Stimulated activated CD8-positive, alpha-beta memory T cell treated with anti-CD3 and anti-CD28 coated beads, Interleukin-7, amount 100 ng/mL, for 1 hour (primary cell): Measurements from ENCODE around the gene PIR.

Experiments
- DNase-seq, 2 donors: peaks; one replicate each; pipeline ENCODE4 v3.0.0-alpha.2; 2020; ENCODE audit warnings: low read depth in 2 of 2

The PIR gene

GRCh38 chrX:15418041-15418706, 75.0 kb downstream of the PIR start:
- DNase-seq, result no peak

- no peak for DNase-seq
These were observed 76.8 kb downstream of the PIR start for GRCh38 chrX:15416133-15416993.

DNA sequence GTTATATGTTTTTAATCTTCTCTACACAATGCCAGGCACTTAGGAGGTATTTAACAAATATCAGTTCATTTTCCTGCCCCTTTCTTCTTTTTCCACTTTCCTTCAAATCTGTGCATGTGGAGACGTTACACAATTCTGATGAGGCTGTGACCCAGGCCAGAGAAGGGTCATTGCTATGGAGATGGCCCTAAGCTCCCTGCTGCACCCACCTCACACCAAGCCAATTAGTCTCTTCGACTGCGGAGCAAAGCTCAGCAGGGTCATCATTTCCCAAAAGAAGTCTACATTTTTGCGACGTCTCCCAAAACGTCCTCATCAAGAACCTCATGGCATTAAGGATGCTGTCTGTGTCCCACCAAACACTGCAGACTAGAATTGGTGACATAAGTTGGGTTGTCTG, 80.0 kb downstream of the PIR start:
- no peak for DNase-seq

GRCh38 chrX:15410947-15411346, 82.2 kb downstream of the PIR start:
- DNase-seq, result no peak

- no peak for DNase-seq
These were observed 82.7 kb downstream of the PIR start for GRCh38 chrX:15410430-15410829.

DNA sequence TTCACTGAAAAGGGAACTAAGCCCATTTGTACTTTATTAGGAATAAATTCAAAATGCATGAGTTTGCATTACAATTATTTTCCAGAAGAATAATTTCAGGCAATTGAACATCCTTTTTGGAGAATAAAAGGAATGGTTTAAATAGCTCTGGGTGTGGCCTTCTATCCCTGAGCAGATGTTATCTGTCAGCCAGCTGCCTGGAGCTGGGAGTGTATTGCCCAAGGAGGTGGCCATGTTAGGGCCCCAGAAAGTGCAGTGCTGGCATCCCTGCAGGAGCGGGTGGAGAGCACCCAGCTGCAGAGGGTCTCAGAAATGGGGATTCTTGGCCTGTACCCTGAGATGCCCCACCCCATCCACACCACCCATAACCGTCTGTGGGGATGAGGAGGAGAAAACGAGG, 87.3 kb downstream of the PIR start:
- no peak for DNase-seq

DNA sequence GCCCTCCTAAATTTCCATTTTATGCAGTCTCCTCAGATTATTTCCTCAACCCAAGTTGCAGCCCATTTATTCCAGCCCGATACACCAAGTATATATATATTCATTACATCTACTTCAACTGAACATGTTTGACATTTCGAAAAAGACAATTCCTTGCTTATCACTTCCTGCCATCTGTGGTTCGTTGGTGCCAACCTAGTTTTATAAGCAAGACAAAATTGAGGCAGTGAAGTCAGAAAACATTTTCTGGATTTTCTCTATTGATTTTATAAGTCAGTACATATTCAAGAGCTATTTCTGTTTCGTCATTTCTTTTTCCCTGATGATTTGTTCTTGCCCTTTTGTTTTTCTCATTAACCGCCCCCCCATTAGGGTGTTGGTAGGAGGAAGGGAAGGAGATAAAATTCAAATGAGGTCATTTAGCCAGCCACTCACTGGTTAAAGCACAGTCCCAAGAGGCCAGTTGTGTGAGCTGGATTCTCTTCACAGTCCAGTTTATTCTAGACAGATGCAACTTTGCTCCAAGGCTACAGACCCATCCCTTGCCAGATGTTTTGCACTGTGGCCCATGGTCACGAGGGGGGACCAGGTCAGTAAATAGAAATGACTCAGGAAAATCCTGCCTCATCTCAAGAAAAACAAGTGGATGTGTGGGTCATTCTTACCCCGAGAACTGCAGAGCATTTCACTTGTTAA, 88.6 kb downstream of the PIR start:
- DNase-seq, result no peak

DNA sequence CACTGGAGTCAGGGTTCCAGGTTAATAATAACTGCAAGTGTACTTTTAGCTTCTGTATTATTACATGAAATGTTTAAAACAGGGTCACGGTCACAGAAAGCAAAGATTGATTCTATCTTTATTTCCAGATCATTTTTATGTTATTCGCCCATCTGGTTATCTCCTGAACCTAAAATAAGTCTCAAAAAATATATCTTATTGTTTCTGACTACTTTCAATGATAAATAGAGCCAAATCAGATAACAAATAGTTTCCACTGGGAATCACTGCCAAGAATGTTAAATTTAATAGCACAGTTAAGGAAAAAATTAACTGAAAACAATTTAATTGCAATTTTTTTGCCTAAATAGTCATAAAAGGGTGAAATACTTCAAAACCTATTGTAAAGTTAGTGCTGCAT, 91.8 kb downstream of the PIR start:
- DNase-seq, result no peak

DNA sequence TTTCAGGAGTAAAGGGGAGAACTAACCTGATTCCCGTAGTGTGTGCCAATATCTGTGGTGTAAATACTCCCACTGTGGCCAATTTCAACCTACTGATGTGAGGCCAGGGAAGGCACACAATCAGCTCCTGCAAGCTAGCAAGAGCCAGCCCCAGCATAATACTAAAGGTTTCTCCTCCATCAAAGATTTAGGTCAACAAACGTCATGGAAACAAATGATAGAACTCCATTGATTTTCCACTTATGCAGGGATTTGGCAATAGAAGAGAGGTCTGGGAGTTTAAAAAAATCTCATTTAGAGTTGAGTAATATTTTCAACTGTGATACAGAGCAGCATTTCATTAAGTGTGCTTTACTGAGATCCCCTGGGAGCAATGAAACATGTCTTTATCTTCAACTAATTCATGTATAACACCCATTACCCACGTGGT, 93.2 kb downstream of the PIR start:
- no peak for DNase-seq

- DNase-seq, result no peak
These were observed 94.3 kb downstream of the PIR start for GRCh38 chrX:15398874-15399273.

DNA sequence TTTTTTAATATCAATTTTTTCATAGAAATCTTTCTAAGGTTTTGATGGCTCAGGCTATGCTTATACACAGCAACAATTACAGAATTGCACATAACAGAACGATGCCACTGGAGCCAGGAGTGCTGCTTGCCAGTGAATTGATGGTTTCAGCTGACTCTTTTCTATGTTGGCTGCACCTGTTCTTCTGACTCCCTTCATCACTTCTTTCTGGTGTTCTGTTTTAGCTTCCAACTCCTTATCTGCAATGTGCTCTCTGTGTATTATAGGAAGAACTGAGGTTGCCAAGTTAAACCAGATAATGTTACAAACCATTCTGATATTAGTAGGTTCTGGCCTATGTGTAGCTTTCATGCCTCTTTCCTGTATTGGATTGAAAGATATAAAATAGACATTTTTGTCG, 97.3 kb downstream of the PIR start:
- no peak for DNase-seq

GRCh38 chrX:15391850-15392249, 101.3 kb downstream of the PIR start:
- DNase-seq, result no peak

- no peak for DNase-seq
These were observed 108.8 kb downstream of the PIR start, which contains the start of gene VEGFD for GRCh38 chrX:15384304-15384703. Gene VEGFD, minus strand, starts transcription at chrX:15384413. Its CDS starts 467 bp downstream, at chrX:15383946.

GRCh38 chrX:15382813-15383212, 110.3 kb downstream of the PIR start:
- no peak for DNase-seq

DNA sequence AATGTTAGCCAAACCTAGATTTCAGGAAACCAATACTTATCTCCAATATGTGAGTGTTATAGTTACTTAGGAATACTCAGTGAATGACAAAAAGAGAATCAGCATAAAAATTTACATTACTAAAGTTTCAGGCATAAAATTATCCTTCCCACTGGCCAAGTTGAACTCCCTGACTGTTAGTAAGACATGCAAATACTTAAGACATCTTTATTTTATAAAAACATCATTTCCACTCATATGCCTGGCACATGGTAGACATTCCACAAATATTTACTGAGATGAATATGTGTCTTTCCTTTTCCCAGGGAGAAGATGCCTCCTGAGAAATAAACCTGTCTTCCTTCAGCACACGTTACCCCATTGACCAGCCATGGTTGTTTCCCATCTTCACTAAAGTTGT, 116.2 kb downstream of the PIR start:
- no peak for DNase-seq

DNA sequence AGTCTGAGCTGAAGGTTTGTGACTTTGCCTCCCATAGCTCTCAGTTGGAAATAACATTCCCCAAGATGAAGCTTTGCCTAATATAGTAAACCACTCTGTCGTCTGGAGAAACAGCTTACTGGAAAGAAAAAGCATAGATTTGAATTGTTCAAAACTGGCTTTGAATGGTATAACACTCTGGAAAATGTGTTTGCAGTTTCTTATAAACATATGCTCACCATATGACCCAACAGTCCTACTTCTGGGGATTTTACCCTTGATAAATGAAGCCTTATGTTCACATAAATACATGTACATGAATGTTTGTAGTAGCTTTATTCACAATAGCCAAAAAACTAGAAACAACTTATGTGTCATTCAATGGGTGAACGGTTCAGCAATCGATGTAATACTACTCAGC, 119.2 kb downstream of the PIR start:
- no peak for DNase-seq

- no peak for DNase-seq
These were observed 126.4 kb downstream of the PIR start for GRCh38 chrX:15366506-15367352.

DNA sequence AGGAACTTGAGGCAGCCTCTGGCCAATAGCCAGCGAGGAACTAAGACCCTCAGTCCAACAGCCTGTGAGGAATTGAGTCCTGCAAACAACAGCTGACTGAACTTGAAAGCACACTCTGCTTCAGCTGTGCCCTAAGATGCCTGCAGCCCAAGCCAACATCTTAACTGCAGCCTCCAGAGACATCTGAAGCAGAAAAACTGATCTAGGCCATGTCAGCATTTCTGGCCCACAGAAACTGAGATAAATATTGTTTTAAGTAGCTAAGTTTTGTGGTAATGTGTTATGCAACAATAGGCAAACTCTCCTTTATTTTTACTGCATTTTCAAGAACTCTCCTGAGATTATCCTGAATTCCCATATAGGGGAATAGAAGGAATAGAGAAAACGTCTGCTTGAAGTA, 133.4 kb downstream of the PIR start:
- no peak for DNase-seq

DNA sequence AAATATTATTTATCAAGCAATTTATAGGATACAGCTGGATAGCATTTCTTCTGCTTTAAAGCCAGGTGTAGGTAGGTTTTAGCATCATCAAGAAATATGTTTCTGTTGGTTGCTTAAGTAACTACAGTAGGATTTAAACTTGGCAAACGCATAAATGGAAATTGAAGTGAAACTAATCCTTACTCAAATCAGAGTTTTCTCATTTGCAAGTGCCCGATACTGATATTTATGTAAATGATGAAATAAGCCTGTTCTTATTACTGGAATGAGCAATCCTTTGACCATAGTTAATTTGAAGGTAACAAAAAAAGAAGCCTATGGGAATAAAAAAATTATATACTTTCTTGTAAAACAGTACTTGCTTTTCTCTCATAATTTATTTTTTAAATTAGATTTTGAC, 134.6 kb downstream of the PIR start:
- no peak for DNase-seq

DNA sequence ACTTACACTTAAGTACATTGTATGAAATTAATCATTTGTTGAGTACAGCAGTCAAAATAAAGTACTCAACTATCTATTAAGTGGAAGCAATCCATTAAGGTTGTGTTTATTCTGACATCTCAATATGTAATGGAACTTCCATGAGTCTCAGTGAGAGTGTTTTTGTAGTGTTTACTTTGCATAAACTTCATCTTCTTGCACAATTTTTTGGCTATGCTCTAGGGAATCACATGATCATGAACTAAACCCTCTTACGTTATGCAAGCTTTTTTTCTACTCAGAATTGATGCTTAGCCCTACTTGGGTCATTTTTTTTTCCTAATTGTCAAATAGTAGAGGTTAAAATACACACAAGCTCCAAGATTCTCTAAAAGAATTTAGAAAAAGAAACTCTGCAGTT, 136.7 kb downstream of the PIR start:
- DNase-seq, result no peak

DNA sequence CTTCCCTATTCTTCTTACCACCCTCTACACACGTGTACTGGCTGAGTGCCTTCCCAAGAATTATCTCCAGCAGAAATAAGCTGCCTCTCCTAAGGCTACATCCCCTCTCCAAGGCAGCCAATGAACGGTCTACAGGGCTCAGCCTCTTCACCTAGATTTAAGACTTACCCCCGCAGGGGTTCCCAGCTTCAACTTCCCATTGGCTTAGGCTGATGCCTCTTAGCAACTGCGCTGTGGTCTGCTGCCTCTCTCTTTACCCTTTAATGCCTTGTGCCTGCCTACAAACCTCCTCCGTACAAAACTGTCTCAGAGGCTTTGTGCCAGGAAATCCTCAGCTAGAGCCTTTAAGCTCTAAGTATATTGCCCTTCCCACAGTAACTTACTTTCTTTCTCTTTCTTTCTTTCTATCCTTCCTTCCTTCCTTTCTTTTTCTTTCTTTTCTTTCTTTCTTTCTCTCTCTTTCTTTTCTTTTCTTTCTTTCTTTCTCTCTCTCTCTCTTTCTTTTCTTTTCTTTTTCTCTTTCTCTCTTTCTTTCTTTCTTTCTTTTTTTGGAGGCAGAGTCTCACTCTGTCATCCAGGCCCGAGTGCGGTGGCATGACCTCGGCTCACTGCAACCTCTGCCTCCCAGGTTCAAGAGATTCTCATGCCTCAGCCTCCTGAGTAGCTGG, 142.7 kb downstream of the PIR start:
- no peak for DNase-seq
